ENCODE measurements around the gene ERC1.

The ERC1 gene

DNA sequence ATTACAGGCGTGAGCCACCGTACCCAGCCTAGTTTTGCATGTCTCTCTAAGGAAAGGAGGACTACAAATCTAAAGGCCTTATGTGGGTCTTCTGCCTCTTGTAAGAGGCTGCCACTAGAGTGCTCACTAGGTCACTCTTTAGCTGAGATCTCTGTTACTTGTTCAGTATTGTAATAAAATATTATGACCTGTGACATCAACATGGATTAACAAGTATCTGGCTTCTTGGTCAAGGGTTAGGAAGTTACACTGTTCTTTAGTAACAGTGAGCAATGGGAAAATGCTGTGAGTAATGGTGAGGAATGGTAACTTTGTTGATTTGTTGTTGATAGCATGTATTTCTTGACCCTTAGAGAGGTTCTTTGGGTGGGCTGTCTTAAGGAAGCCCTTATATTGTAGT is 50.5 kb downstream of the ERC1 start:
- Histone ChIP-seq H3K36me3 (ENCODE audit: insufficient read depth) (no peaks in the 10 kb centered on the region), H3K79me2 (ENCODE audit: insufficient read depth, low read depth) (peaks cover 6% of the 10 kb centered on the region; the same call in 1 of the 2 replicates), H2AFZ (ENCODE audit: low read depth) (no peak overlapping the region), H3K27ac (no peak overlapping the region), H3K4me3 (IDR thresholded peaks at IDR 0.05; ENCODE audit: insufficient read depth, low read depth, low read length) (no peak overlapping the region), H3K27me3 (ENCODE audit: insufficient read depth, low read depth) (no peaks in the 10 kb centered on the region), H4K20me1 (ENCODE audit: insufficient read depth) (no peaks in the 10 kb centered on the region), H3K4me1 (ENCODE audit: low read depth, poor library complexity, severe bottlenecking) (no peaks in the 10 kb centered on the region), H3K9ac (no peak overlapping the region), H3K4me2 (no peak overlapping the region)
- TF ChIP-seq, protein P1, sequence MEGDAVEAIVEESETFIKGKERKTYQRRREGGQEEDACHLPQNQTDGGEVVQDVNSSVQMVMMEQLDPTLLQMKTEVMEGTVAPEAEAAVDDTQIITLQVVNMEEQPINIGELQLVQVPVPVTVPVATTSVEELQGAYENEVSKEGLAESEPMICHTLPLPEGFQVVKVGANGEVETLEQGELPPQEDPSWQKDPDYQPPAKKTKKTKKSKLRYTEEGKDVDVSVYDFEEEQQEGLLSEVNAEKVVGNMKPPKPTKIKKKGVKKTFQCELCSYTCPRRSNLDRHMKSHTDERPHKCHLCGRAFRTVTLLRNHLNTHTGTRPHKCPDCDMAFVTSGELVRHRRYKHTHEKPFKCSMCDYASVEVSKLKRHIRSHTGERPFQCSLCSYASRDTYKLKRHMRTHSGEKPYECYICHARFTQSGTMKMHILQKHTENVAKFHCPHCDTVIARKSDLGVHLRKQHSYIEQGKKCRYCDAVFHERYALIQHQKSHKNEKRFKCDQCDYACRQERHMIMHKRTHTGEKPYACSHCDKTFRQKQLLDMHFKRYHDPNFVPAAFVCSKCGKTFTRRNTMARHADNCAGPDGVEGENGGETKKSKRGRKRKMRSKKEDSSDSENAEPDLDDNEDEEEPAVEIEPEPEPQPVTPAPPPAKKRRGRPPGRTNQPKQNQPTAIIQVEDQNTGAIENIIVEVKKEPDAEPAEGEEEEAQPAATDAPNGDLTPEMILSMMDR (conservative IDR thresholded peaks at IDR 0.05; ENCODE audit: low read depth, low read length): no peak

GRCh38 chr12:1044199-1044598 is 53.2 kb downstream of the ERC1 start:
- TF ChIP-seq, protein P1 (conservative IDR thresholded peaks at IDR 0.05; ENCODE audit: low read depth, low read length): no peak
- H3K9ac ChIP-seq: no peak overlapping the region
- H3K4me3 ChIP-seq (IDR thresholded peaks at IDR 0.05; ENCODE audit: insufficient read depth, low read depth, low read length): no peak overlapping the region
- peaks cover 5% of the 10 kb centered on the region; the same call in 1 of the 2 replicates for H3K79me2 ChIP-seq (ENCODE audit: insufficient read depth, low read depth)
- H3K27me3 ChIP-seq (ENCODE audit: insufficient read depth, low read depth): no peaks in the 10 kb centered on the region
- H3K36me3 ChIP-seq (ENCODE audit: insufficient read depth): no peaks in the 10 kb centered on the region
- no peaks in the 10 kb centered on the region for H3K4me1 ChIP-seq (ENCODE audit: low read depth, poor library complexity, severe bottlenecking)
- no peak overlapping the region for H3K4me2 ChIP-seq
- H4K20me1 ChIP-seq (ENCODE audit: insufficient read depth): no peaks in the 10 kb centered on the region
- no peak overlapping the region for H2AFZ ChIP-seq (ENCODE audit: low read depth)
- H3K27ac ChIP-seq: no peak overlapping the region

- H3K79me2 ChIP-seq (ENCODE audit: insufficient read depth, low read depth): peaks cover 10% of the 10 kb centered on the region; the same call in 1 of the 2 replicates
- no peaks in the 10 kb centered on the region for H3K27me3 ChIP-seq (ENCODE audit: insufficient read depth, low read depth)
- no peak overlapping the region for H3K9ac ChIP-seq
- no peak overlapping the region for H3K27ac ChIP-seq
- no peaks in the 10 kb centered on the region for H3K36me3 ChIP-seq (ENCODE audit: insufficient read depth)
- no peaks in the 10 kb centered on the region for H4K20me1 ChIP-seq (ENCODE audit: insufficient read depth)
- H2AFZ ChIP-seq (ENCODE audit: low read depth): no peak overlapping the region
- H3K4me1 ChIP-seq (ENCODE audit: low read depth, poor library complexity, severe bottlenecking): no peaks in the 10 kb centered on the region
- TF ChIP-seq, protein P1 (conservative IDR thresholded peaks at IDR 0.05; ENCODE audit: low read depth, low read length): no peak
- H3K4me3 ChIP-seq (IDR thresholded peaks at IDR 0.05; ENCODE audit: insufficient read depth, low read depth, low read length): no peak overlapping the region
- no peak overlapping the region for H3K4me2 ChIP-seq
Observed at GRCh38 chr12:1044696-1045095, 53.7 kb downstream of the ERC1 start.

DNA sequence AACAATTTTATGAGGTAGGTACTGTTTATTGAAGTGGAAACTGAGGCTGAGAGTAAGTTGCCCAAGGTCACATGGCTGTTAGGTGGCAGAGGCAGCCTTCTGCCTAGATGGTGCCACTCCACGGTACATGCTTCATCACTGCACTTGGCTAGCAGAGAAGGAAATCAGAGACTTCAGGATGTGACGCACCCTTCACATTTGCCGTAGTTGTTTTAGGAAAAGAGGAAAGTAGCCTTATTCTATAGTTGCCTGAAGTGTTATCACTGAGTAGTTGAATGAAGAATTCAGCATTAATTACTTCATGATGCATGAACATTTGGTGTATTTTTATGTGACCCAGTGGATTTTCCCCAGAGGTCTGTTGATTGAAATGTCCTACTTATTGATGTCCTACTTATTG is 55.7 kb downstream of the ERC1 start:
- Histone ChIP-seq H4K20me1 (ENCODE audit: insufficient read depth) (no peaks in the 10 kb centered on the region), H3K27ac (no peak overlapping the region), H3K4me3 (IDR thresholded peaks at IDR 0.05; ENCODE audit: insufficient read depth, low read depth, low read length) (no peak overlapping the region), H3K9ac (no peak overlapping the region), H3K27me3 (ENCODE audit: insufficient read depth, low read depth) (no peaks in the 10 kb centered on the region), H3K79me2 (ENCODE audit: insufficient read depth, low read depth) (peaks cover 12% of the 10 kb centered on the region; the same call in 1 of the 2 replicates), H3K4me1 (ENCODE audit: low read depth, poor library complexity, severe bottlenecking) (no peaks in the 10 kb centered on the region), H3K36me3 (ENCODE audit: insufficient read depth) (no peaks in the 10 kb centered on the region), H2AFZ (ENCODE audit: low read depth) (no peak overlapping the region), H3K4me2 (no peak overlapping the region)
- TF ChIP-seq, protein P1 (conservative IDR thresholded peaks at IDR 0.05; ENCODE audit: low read depth, low read length): no peak
